ENCODE results near the gene TXNDC8. TPM values are rescaled to one million over a fixed set of nuclear protein-coding genes. Genes with fewer than 3 reads are reported as not detected.
"Not testable (repeated sequence)": the region's sequence is repeated elsewhere in the genome, so short reads cannot be mapped to it uniquely, and the experiment has no call there.

Gene TXNDC8
- total RNA-seq: not detected
- total RNA-seq: 0 reads per million in 2 donors

GRCh38 chr9:110337727-110338126 lies at the start of gene TXNDC8:
Gene TXNDC8, minus strand, starts transcription at chr9:110337863.
- Mint-ChIP-seq H3K27me3 (peaks cover 21% of the 10 kb centered on the region), H3K36me3 (ENCODE audit: low read depth) (no peaks in the 10 kb centered on the region), H3K27ac (no peak within 1 kb of the TSS), H3K4me1 (no peaks in the 10 kb centered on the region), H3K4me3 (no peak within 1 kb of the TSS)
- DNase-seq (no peak), ATAC-seq (no peak)
- no peaks in the 10 kb centered on the region for H3K9me3 ChIP-seq (ENCODE audit: control insufficient read depth, low read length, poor library complexity, severe bottlenecking)

- DNase-seq: no peak
- Mint-ChIP-seq H3K4me3 (no peak overlapping the region), H3K36me3 (ENCODE audit: low read depth) (no peaks in the 10 kb centered on the region), H3K27me3 (peaks cover 11% of the 10 kb centered on the region), H3K27ac (no peak overlapping the region), H3K4me1 (no peaks in the 10 kb centered on the region)
- no peaks in the 10 kb centered on the region for H3K9me3 ChIP-seq (ENCODE audit: control insufficient read depth, low read length, poor library complexity, severe bottlenecking)
- ATAC-seq: no peak
Measured at GRCh38 chr9:110383491-110383890, 45.8 kb upstream of the TXNDC8 start.

- no peak overlapping the region for H3K4me3 Mint-ChIP-seq
- H3K27me3 Mint-ChIP-seq: peaks cover 13% of the 10 kb centered on the region
- no peaks in the 10 kb centered on the region for H3K36me3 Mint-ChIP-seq (ENCODE audit: low read depth)
- no peaks in the 10 kb centered on the region for H3K4me1 Mint-ChIP-seq
- H3K9me3 ChIP-seq (ENCODE audit: control insufficient read depth, low read length, poor library complexity, severe bottlenecking): no peaks in the 10 kb centered on the region
- ATAC-seq (no peak), DNase-seq (no peak)
- no peak overlapping the region for H3K27ac Mint-ChIP-seq
Measured at GRCh38 chr9:110382731-110383130, 45.1 kb upstream of the TXNDC8 start.

GRCh38 chr9:110371411-110372007 lies 33.8 kb upstream of the TXNDC8 start:
- no peaks in the 10 kb centered on the region for H3K4me1 Mint-ChIP-seq
- no peaks in the 10 kb centered on the region for H3K27me3 Mint-ChIP-seq
- no peak overlapping the region for H3K27ac Mint-ChIP-seq
- ATAC-seq: no peak
- DNase-seq: no peak
- no peaks in the 10 kb centered on the region for H3K36me3 Mint-ChIP-seq (ENCODE audit: low read depth)
- no peak overlapping the region for H3K4me3 Mint-ChIP-seq
- no peaks in the 10 kb centered on the region for H3K9me3 ChIP-seq (ENCODE audit: control insufficient read depth, low read length, poor library complexity, severe bottlenecking)

- H3K27me3 Mint-ChIP-seq: peaks cover 4% of the 10 kb centered on the region
- no peaks in the 10 kb centered on the region for H3K4me1 Mint-ChIP-seq
- H3K27ac Mint-ChIP-seq: no peak overlapping the region
- no peaks in the 10 kb centered on the region for H3K36me3 Mint-ChIP-seq (ENCODE audit: low read depth)
- DNase-seq (no peak), ATAC-seq (no peak)
- H3K9me3 ChIP-seq (ENCODE audit: control insufficient read depth, low read length, poor library complexity, severe bottlenecking): no peaks in the 10 kb centered on the region
- H3K4me3 Mint-ChIP-seq: no peak overlapping the region
Measured at GRCh38 chr9:110370315-110370714, 32.7 kb upstream of the TXNDC8 start.

GRCh38 chr9:110364451-110364850 lies 26.8 kb upstream of the TXNDC8 start:
- H3K9me3 ChIP-seq (ENCODE audit: control insufficient read depth, low read length, poor library complexity, severe bottlenecking): no peaks in the 10 kb centered on the region
- Mint-ChIP-seq H3K36me3 (ENCODE audit: low read depth) (no peaks in the 10 kb centered on the region), H3K27me3 (peaks cover 19% of the 10 kb centered on the region), H3K27ac (no peak overlapping the region), H3K4me1 (no peaks in the 10 kb centered on the region), H3K4me3 (no peak overlapping the region)
- ATAC-seq (no peak), DNase-seq (no peak)

GRCh38 chr9:110358992-110359391 lies 21.3 kb upstream of the TXNDC8 start:
- H3K36me3 Mint-ChIP-seq (ENCODE audit: low read depth); H3K9me3 ChIP-seq (ENCODE audit: control insufficient read depth, low read length, poor library complexity, severe bottlenecking); DNase-seq; H3K27ac Mint-ChIP-seq; H3K4me1 Mint-ChIP-seq; ATAC-seq; H3K27me3 Mint-ChIP-seq; H3K4me3 Mint-ChIP-seq: not testable (repeated sequence)

GRCh38 chr9:110357505-110357904 lies 19.8 kb upstream of the TXNDC8 start:
- H3K27ac Mint-ChIP-seq: no peak overlapping the region
- H3K4me1 Mint-ChIP-seq: no peaks in the 10 kb centered on the region
- no peak for DNase-seq
- ATAC-seq: no peak
- no peaks in the 10 kb centered on the region for H3K9me3 ChIP-seq (ENCODE audit: control insufficient read depth, low read length, poor library complexity, severe bottlenecking)
- H3K36me3 Mint-ChIP-seq (ENCODE audit: low read depth): no peaks in the 10 kb centered on the region
- H3K27me3 Mint-ChIP-seq: peaks cover 5% of the 10 kb centered on the region
- no peak overlapping the region for H3K4me3 Mint-ChIP-seq

GRCh38 chr9:110356639-110357395 lies 19.2 kb upstream of the TXNDC8 start:
- no peaks in the 10 kb centered on the region for H3K9me3 ChIP-seq (ENCODE audit: control insufficient read depth, low read length, poor library complexity, severe bottlenecking)
- no peaks in the 10 kb centered on the region for H3K36me3 Mint-ChIP-seq (ENCODE audit: low read depth)
- no peaks in the 10 kb centered on the region for H3K4me1 Mint-ChIP-seq
- no peak overlapping the region for H3K27ac Mint-ChIP-seq
- no peak for DNase-seq
- peaks cover 4% of the 10 kb centered on the region for H3K27me3 Mint-ChIP-seq
- no peak overlapping the region for H3K4me3 Mint-ChIP-seq
- no peak for ATAC-seq

GRCh38 chr9:110355911-110356310 lies 18.2 kb upstream of the TXNDC8 start:
- no peak overlapping the region for H3K4me3 Mint-ChIP-seq
- no peaks in the 10 kb centered on the region for H3K27me3 Mint-ChIP-seq
- ATAC-seq (no peak), DNase-seq (no peak)
- H3K27ac Mint-ChIP-seq: no peak overlapping the region
- no peaks in the 10 kb centered on the region for H3K9me3 ChIP-seq (ENCODE audit: control insufficient read depth, low read length, poor library complexity, severe bottlenecking)
- no peaks in the 10 kb centered on the region for H3K36me3 Mint-ChIP-seq (ENCODE audit: low read depth)
- no peaks in the 10 kb centered on the region for H3K4me1 Mint-ChIP-seq

- Mint-ChIP-seq H3K4me3 (no peak overlapping the region), H3K36me3 (ENCODE audit: low read depth) (no peaks in the 10 kb centered on the region), H3K4me1 (no peaks in the 10 kb centered on the region), H3K27me3 (no peaks in the 10 kb centered on the region), H3K27ac (no peak overlapping the region)
- no peak for ATAC-seq
- DNase-seq: no peak
- no peaks in the 10 kb centered on the region for H3K9me3 ChIP-seq (ENCODE audit: control insufficient read depth, low read length, poor library complexity, severe bottlenecking)
Measured at GRCh38 chr9:110351009-110351467, 13.4 kb upstream of the TXNDC8 start.

- ATAC-seq (no peak), DNase-seq (no peak)
- Mint-ChIP-seq H3K27me3 (no peaks in the 10 kb centered on the region), H3K4me1 (no peaks in the 10 kb centered on the region), H3K27ac (no peak overlapping the region), H3K4me3 (no peak overlapping the region), H3K36me3 (ENCODE audit: low read depth) (no peaks in the 10 kb centered on the region)
- H3K9me3 ChIP-seq (ENCODE audit: control insufficient read depth, low read length, poor library complexity, severe bottlenecking): no peaks in the 10 kb centered on the region
Measured at GRCh38 chr9:110346325-110346724, 8.7 kb upstream of the TXNDC8 start.

- no peak for ATAC-seq
Measured at GRCh38 chr9:110344821-110345220, 7.2 kb upstream of the TXNDC8 start.

GRCh38 chr9:110343551-110343950 lies 5.9 kb upstream of the TXNDC8 start:
- H3K27me3 Mint-ChIP-seq: peaks cover 5% of the 10 kb centered on the region
- no peaks in the 10 kb centered on the region for H3K4me1 Mint-ChIP-seq

More at GRCh38 chr9:110344821-110345220, 7.2 kb upstream of the TXNDC8 start:
- H3K4me3 Mint-ChIP-seq: no peak overlapping the region
- no peaks in the 10 kb centered on the region for H3K9me3 ChIP-seq (ENCODE audit: control insufficient read depth, low read length, poor library complexity, severe bottlenecking)
- DNase-seq: no peak
- H3K36me3 Mint-ChIP-seq (ENCODE audit: low read depth): no peaks in the 10 kb centered on the region
- no peaks in the 10 kb centered on the region for H3K4me1 Mint-ChIP-seq
- H3K27ac Mint-ChIP-seq: no peak overlapping the region
- peaks cover 5% of the 10 kb centered on the region for H3K27me3 Mint-ChIP-seq

More at GRCh38 chr9:110343551-110343950, 5.9 kb upstream of the TXNDC8 start:
- ATAC-seq (no peak), DNase-seq (no peak)
- Mint-ChIP-seq H3K4me3 (no peak overlapping the region), H3K36me3 (ENCODE audit: low read depth) (no peaks in the 10 kb centered on the region), H3K27ac (no peak overlapping the region)
- H3K9me3 ChIP-seq (ENCODE audit: control insufficient read depth, low read length, poor library complexity, severe bottlenecking): no peaks in the 10 kb centered on the region
